Endothelial cell of umbilical vein (primary cell): Measurements from ENCODE around the gene TULP1. TPM values are rescaled to one million over a fixed set of nuclear protein-coding genes. Genes with fewer than 3 reads are reported as not detected.

Experiments
- BruUV-seq: library from RNA; stranded (reverse); fragments of 400-500 nt; replicated peaks from 2 replicates; lab custom pipeline; 2021; lab: Mats Ljungman, UMichigan
- CTCF ChIA-PET: fragments of 300-600, 350-600 bp; sonication (Branson Sonifier 250); formaldehyde crosslinking; loops from one replicate; lab custom pipeline; 2021; ENCODE audit warnings: antibody characterized with exemption, inconsistent platforms; lab: Charles Lee
- POLR2A ChIA-PET: fragments of 300-600, 350-600 bp; sonication (Branson Sonifier 250); formaldehyde crosslinking; loops from one replicate; lab custom pipeline; 2021; ENCODE audit warnings: antibody characterized with exemption, inconsistent platforms; lab: Charles Lee
- DNase-seq: peaks from one replicate; pipeline ENCODE4 v3.0.0-alpha.2; 2011; ENCODE audit warnings: low read depth, low spot score
- FAIRE-seq: peaks from 2 replicates; lab custom pipeline; 2011; peaks lifted over from hg19 to GRCh38; lab: Jason Lieb, UNC
- H2AFZ ChIP-seq: 2 replicates; pipeline ENCODE4 v1.6.0; 2012; ENCODE audit warnings: low read depth, low read length, control low read depth, inconsistent platforms
- H3K27ac ChIP-seq: 2 replicates; pipeline ENCODE4 v1.5.1; 2011; ENCODE audit warnings: low read depth, mild to moderate bottlenecking, control low read depth, low read length, moderate library complexity; ENCODE audit not compliant: insufficient read depth
- H3K27me3 ChIP-seq, 2 experiments: 2 replicates each; pipeline versions ENCODE4 v1.6.0 to v1.6.1; 2011; ENCODE audit warnings: low read length in 2 of 2, mixed read lengths in 1 of 2; ENCODE audit not compliant: control insufficient read depth in 2 of 2, insufficient read depth in 2 of 2
- H3K36me3 ChIP-seq, 2 experiments: 2 replicates in 1 of 2; 3 replicates in 1 of 2; pipeline ENCODE4 v1.5.1; 2011; ENCODE audit warnings: low read length in 2 of 2, mild to moderate bottlenecking in 1 of 2, moderate library complexity in 1 of 2; ENCODE audit not compliant: control insufficient read depth in 2 of 2, insufficient read depth in 2 of 2; ENCODE audit errors: extremely low read depth in 1 of 2
- H3K4me1 ChIP-seq: 3 replicates; pipeline ENCODE4 v1.5.1; 2011; ENCODE audit warnings: mild to moderate bottlenecking, low read length; ENCODE audit not compliant: control insufficient read depth, insufficient read depth; ENCODE audit errors: extremely low read depth
- H3K4me2 ChIP-seq: 2 replicates; pipeline ENCODE4 v1.6.1; 2011; ENCODE audit warnings: low read length, control low read depth, mixed read lengths; ENCODE audit not compliant: insufficient read depth
- H3K4me3 ChIP-seq, 3 experiments: fragments of 200-600 bp in 1 of 3; sonication (generic), shearing (Covaris generic) in 1 of 3; replicated peaks in 1 of 3; 2 replicates each; pipeline ENCODE4 v1.5.1; 2011 to 2016; ENCODE audit warnings: control low read depth in 3 of 3, low read length in 3 of 3, mild to moderate bottlenecking in 2 of 3, inconsistent platforms in 1 of 3, low read depth in 1 of 3, moderate library complexity in 1 of 3; ENCODE audit not compliant: insufficient read depth in 1 of 3
- H3K79me2 ChIP-seq: 2 replicates; pipeline ENCODE4 v1.6.0; 2012; ENCODE audit warnings: low read length, inconsistent platforms; ENCODE audit not compliant: control insufficient read depth, insufficient read depth
- H3K9ac ChIP-seq: replicated peaks from 2 replicates; pipeline ENCODE3; 2011; ENCODE audit warnings: low read length, control low read depth; ENCODE audit not compliant: insufficient read depth; ENCODE audit errors: extremely low read depth
- H3K9me1 ChIP-seq: replicated peaks from 3 replicates; pipeline ENCODE4 v1.6.0; 2011; ENCODE audit warnings: mild to moderate bottlenecking, low read length; ENCODE audit not compliant: control insufficient read depth, insufficient read depth; ENCODE audit errors: extremely low read depth
- H3K9me3 ChIP-seq: replicated peaks from 2 replicates; pipeline ENCODE4 v1.5.1; 2012; ENCODE audit warnings: low read length, inconsistent platforms; ENCODE audit not compliant: control insufficient read depth, insufficient read depth
- H4K20me1 ChIP-seq: replicated peaks from 2 replicates; pipeline ENCODE3; 2011; ENCODE audit warnings: mild to moderate bottlenecking, low read length; ENCODE audit not compliant: control insufficient read depth, insufficient read depth; ENCODE audit errors: extremely low read depth
- EZH2 ChIP-seq: IDR thresholded peaks from 2 replicates; pipeline ENCODE4 v1.6.1; 2012; ENCODE audit warnings: borderline replicate concordance, low read depth, mild to moderate bottlenecking, moderate library complexity, low read length, inconsistent platforms; ENCODE audit not compliant: severe bottlenecking
- FOS ChIP-seq: IDR thresholded peaks from 2 replicates; pipeline ENCODE4 v1.6.1; 2011; ENCODE audit warnings: mild to moderate bottlenecking, low read length, moderate library complexity, borderline replicate concordance; ENCODE audit not compliant: insufficient read depth
- GATA2 ChIP-seq: IDR thresholded peaks from 2 replicates; pipeline ENCODE4 v1.7.0; 2011; ENCODE audit warnings: low read depth, mild to moderate bottlenecking, moderate library complexity, mixed read lengths, low read length; ENCODE audit not compliant: insufficient read length, insufficient read depth
- JUN ChIP-seq: IDR thresholded peaks from 2 replicates; pipeline ENCODE4 v1.6.1; 2011; ENCODE audit warnings: borderline replicate concordance, low read depth; ENCODE audit not compliant: insufficient read length, insufficient read depth
- MYC ChIP-seq: IDR thresholded peaks from one replicate; pipeline ENCODE4 v1.6.1; 2011; ENCODE audit warnings: mild to moderate bottlenecking, low read depth, low read length
- POLR2A ChIP-seq: IDR thresholded peaks from 2 replicates; pipeline ENCODE4 v1.6.1; 2012; ENCODE audit warnings: low read depth, mild to moderate bottlenecking, control low read depth, low read length
- POLR2AphosphoS5 ChIP-seq: IDR thresholded peaks from 2 replicates; pipeline ENCODE4 v1.6.1; 2012; ENCODE audit warnings: low read depth, mild to moderate bottlenecking, control low read depth, low read length, moderate library complexity; ENCODE audit not compliant: insufficient read depth
- dilution Hi-C: fragments of 300-500 bp; cut with MboI; formaldehyde crosslinking; loops from one replicate; pipeline ENCODE4 v1.15.0; 2019; ENCODE audit warnings: low sequenced_read_pairs; ENCODE audit not compliant: extremely low pct_ligation_motif_present
- intact Hi-C: fragments of 100-400 bp; cut with micrococcal nuclease; formaldehyde crosslinking; loops from one replicate; pipeline ENCODE4 v1.10.0; 2022
- polyA plus RNA-seq, 4 experiments: library from polyadenylated mRNA; depleted of rRNA in 3 of 4; stranded (reverse) in 3 of 4; unstranded in 1 of 4; fragments of >200 nt; gene quantifications; 2 replicates each; pipeline versions ENCODE4 v1.2.1 to v1.2.3, GENCODE V29; 2011 to 2012; ENCODE audit warnings: missing spikeins in 1 of 4
- total RNA-seq: library from RNA; stranded (reverse); gene quantifications from 2 replicates; pipeline ENCODE4 v1.2.3, GENCODE V29; 2021
- TF ChIP-seq, protein P1 (sequence below): IDR thresholded peaks from 2 replicates; pipeline ENCODE4 v1.6.1; 2011; ENCODE audit not compliant: insufficient read depth, insufficient read length
- TF ChIP-seq, protein P2 (sequence below), 2 donors: IDR thresholded peaks; 1 replicate in 1 of 2; 2 replicates in 1 of 2; pipeline ENCODE4 v1.5.1; 2011; ENCODE audit warnings: low read length in 2 of 2, mild to moderate bottlenecking in 2 of 2, moderate library complexity in 2 of 2, control low read depth in 1 of 2, inconsistent platforms in 1 of 2, low read depth in 1 of 2; ENCODE audit not compliant: insufficient read depth in 1 of 2; ENCODE audit errors: extremely low read depth in 1 of 2

The TULP1 gene
- total and polyA plus RNA-seq, 2 donors (not counting 3 experiments of a cell fraction or from before 2014, with no cell fraction given), result not detected

DNA sequence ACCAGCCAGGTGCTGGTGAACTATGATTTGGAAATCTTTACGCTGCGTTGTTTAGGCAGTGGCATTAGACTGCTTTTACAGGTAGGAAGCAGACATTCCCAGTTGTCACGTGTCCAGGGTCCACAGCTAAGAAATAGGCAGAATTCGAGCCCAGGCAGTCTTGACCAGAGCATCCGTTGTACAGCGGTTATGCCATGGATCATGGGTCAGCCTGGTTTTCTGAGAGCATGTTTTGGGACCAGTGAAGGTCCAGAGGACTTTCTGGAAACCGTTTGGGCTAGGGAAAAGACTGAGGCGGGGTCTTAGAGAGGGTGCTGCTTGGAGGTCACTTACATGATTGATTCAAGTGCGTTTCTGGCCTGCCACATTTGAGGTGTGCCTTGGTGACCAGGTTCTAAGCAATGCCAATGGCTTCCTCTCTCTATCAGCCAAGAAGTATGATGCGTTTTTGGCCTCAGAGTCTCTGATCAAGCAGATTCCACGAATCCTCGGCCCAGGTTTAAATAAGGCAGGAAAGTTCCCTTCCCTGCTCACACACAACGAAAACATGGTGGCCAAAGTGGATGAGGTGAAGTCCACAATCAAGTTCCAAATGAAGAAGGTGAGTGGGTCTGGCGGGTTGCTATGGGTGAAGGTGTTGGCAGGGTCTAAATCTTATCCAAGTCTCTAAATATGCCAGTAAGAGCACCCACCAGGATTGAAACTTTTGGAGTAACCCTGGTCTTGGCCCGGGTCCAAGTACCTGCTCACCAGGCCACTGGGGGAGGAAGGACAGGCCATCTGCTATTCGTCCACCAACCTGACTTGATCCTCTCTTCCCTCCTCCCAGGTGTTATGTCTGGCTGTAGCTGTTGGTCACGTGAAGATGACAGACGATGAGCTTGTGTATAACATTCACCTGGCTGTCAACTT, 42.7 kb downstream of the TULP1 start:
- intact Hi-C loops, result loop anchor here (2.0 kb wide), 1 partner anchor 23 kb away; no protein-coding TSS in a partner anchor
- Histone ChIP-seq H3K27ac (peak overlapping the region; percentile 76), H3K27me3 (no peaks in the 10 kb centered on the region), H3K4me3 (peak overlapping the region; percentile 69 to 95 (median 92)), H4K20me1 (peaks cover 12% of the 10 kb centered on the region), H3K4me2 (peak overlapping the region; percentile 96), H3K79me2 (peaks cover 33% of the 10 kb centered on the region), H3K36me3 (peaks cover 10 to 13% of the 10 kb centered on the region in 2 experiments), H3K9ac (peak overlapping the region; percentile 94), H3K9me3 (no peaks in the 10 kb centered on the region), H3K4me1 (peaks cover 26% of the 10 kb centered on the region), H3K9me1 (no peaks in the 10 kb centered on the region), H2AFZ (no peak overlapping the region)
- peak; percentile 16 for TF ChIP-seq POLR2AphosphoS5
- TF ChIP-seq, protein P1, sequence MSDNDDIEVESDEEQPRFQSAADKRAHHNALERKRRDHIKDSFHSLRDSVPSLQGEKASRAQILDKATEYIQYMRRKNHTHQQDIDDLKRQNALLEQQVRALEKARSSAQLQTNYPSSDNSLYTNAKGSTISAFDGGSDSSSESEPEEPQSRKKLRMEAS, result no peak
- POLR2A ChIA-PET, result no interaction called here
- DNase-seq (peak; percentile 22), FAIRE-seq (peak; percentile 43)
- no TSS peak for BruUV-seq
- CTCF ChIA-PET, result interaction anchor here (1.2 to 2.8 kb wide), 2 partner anchors 11 to 128 kb away, joined by 3 to 26 read pairs; partner anchors contain the start of gene PPARD
- dilution Hi-C loops, result no loop called here

DNA sequence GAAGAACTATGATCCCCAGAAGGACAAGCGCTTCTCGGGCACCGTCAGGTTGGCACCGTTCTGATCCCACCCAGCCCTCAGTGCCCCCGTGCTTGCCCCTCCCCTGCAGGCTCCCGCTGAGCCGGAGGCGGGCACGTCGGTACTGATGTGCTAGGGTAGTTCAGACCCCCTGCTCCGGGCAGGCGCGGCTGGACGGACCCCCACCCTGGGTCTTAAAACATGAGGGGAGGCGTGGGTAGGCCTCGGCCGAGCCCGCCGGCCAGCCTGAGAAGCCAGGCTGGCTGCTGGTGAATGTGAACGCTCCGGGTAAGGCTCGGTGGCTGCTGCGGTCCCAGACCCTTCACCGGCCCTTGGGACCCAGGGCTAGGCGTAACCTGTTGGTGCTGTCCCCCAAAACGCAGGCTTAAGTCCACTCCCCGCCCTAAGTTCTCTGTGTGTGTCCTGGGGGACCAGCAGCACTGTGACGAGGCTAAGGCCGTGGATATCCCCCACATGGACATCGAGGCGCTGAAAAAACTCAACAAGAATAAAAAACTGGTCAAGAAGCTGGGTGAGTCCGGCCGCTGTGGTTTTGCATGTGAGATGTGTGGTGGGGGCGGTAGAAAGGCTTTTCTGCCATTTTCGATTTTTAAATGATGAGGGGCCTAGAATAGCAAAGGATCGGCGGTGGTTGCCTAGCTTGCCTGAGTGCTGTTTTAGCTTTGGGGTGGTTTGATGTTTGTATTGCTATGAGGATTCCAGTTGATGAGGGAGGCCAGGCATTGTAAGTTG, 43.5 kb downstream of the TULP1 start:
- Histone ChIP-seq H2AFZ (no peak overlapping the region), H3K9ac (peak overlapping the region; percentile 94), H3K27ac (peak overlapping the region; percentile 76), H3K9me1 (no peaks in the 10 kb centered on the region), H3K4me2 (peak overlapping the region; percentile 96), H3K27me3 (no peaks in the 10 kb centered on the region), H3K36me3 (peaks cover 10 to 13% of the 10 kb centered on the region in 2 experiments), H4K20me1 (peaks cover 12% of the 10 kb centered on the region), H3K9me3 (no peaks in the 10 kb centered on the region), H3K4me3 (peak overlapping the region; percentile 69 to 95 (median 92)), H3K4me1 (peaks cover 26% of the 10 kb centered on the region), H3K79me2 (peaks cover 33% of the 10 kb centered on the region)
- intact Hi-C loops (loop anchor here (1.0 to 2.0 kb wide), 4 partner anchors 17 to 172 kb away; partner anchors contain the start of genes DEF6, FANCE and PPARD), dilution Hi-C loops (no loop called here)
- CTCF ChIA-PET, result interaction anchor here (0.8 to 2.8 kb wide), 4 partner anchors 12 to 176 kb away, joined by 3 to 26 read pairs (median 8); partner anchors contain the start of genes FANCE and PPARD
- BruUV-seq, result no TSS peak
- TF ChIP-seq JUN (no peak), MYC (no peak), GATA2 (no peak), EZH2 (no peak), POLR2AphosphoS5 (no peak), FOS (no peak), POLR2A (no peak)
- TF ChIP-seq, protein P1, result no peak
- TF ChIP-seq, protein P2, sequence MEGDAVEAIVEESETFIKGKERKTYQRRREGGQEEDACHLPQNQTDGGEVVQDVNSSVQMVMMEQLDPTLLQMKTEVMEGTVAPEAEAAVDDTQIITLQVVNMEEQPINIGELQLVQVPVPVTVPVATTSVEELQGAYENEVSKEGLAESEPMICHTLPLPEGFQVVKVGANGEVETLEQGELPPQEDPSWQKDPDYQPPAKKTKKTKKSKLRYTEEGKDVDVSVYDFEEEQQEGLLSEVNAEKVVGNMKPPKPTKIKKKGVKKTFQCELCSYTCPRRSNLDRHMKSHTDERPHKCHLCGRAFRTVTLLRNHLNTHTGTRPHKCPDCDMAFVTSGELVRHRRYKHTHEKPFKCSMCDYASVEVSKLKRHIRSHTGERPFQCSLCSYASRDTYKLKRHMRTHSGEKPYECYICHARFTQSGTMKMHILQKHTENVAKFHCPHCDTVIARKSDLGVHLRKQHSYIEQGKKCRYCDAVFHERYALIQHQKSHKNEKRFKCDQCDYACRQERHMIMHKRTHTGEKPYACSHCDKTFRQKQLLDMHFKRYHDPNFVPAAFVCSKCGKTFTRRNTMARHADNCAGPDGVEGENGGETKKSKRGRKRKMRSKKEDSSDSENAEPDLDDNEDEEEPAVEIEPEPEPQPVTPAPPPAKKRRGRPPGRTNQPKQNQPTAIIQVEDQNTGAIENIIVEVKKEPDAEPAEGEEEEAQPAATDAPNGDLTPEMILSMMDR (IDR thresholded peaks at IDR 0.05; ENCODE audit: extremely low read depth in 1 of 2, insufficient read depth in 1 of 2, low read depth in 1 of 2, low read length in 2 of 2), result no peak
- DNase-seq, result no peak
- FAIRE-seq, result no peak
- POLR2A ChIA-PET, result interaction anchor here (1.3 kb wide), 1 partner anchor 127 kb away, joined by 3 read pairs; the partner anchor contains the start of gene PPARD
